ENCODE data around the gene LAMP5.

LAMP5 gene

DNA sequence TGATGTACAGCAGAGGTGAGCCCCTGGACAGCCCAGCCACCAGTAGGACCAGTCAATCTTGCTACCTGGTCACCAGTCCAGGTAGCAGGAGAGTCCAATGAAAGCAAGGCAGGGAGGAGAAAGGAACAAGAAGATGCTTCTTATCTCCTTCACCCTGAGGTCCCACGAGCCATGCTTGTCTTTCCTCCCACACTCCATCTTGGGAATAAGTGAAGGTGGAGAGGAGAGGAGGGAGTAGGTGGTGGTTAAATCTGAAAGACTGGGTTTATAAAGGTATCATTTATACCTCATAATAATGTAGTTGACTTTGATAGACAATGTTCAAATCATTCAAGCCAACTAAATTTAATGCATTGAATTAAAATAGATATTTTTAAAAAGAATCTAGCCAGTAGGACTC lies 35.9 kb downstream of the LAMP5 start:
- no peak for DNase-seq

DNA sequence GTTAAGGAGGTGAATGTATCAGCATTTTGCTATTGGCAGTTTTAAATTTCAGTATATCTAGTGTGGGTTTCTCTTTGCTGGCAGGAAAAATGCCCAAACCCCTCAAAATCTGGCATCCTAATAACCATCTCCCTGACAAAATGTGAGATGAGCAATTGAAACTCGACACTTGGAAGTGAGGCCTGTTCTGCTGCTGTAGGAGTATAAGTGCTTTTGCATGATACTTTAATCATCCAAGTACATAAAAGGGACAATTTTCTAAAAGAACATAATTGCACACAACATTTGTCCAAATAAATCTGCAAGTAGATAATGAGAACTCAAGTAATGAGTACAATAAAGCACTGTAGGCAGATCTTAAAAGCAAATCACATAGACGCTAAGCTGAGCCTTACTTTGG lies 36.5 kb downstream of the LAMP5 start:
- DNase-seq: no peak

DNA sequence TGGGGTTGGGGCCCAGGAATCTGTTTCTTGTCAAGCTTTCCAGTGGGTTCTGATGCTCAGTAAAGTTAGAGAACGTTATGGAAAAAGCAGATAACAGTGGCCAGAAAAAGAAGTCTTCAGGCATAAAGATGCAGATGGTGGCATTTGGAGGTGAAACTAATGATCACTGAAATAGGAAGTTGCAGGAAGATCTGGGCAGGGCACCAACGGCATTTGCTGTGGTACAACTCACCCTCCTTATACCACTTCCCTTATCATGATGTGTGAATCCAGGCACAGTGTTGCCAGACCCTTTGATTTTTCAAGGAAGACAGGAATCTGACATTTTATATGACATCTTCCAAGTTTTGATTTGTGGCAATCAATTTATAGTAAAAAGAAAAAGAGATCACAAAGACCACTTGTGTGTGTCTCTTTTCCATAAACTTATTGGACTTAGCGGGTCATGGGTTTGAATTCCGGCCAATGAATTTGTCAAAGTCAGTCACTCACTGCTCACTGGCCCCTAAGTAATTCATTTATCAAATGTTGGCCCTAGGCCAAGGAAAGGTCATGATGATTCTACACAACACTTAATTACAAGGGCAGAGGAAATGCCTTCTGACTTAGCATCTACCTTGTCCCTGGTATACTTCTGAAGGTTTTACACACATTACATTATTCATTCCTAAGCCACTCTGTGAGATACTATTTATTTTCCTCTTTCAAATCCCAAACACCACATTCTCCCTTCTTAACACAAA lies 37.6 kb downstream of the LAMP5 start:
- no peak for DNase-seq

DNA sequence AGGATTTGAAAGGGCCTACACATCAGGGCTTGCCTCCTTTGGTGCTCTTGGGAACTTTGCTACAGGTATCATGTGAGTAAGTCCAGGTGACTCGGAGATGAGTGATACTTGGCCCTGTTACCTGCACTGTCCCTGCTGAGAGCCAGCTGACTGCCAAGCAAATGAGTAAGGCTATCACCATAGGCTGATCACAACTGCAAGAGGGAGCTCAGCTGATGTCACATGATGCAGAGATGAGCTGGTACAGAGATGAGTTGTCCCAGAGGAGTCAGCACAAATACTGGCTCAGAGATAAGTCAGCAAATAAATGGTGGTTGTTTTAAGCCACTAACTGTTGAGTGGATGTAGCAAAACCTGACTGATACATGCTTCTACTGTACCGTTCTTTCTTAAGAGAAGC lies 41.4 kb downstream of the LAMP5 start:
- DNase-seq: no peak

DNA sequence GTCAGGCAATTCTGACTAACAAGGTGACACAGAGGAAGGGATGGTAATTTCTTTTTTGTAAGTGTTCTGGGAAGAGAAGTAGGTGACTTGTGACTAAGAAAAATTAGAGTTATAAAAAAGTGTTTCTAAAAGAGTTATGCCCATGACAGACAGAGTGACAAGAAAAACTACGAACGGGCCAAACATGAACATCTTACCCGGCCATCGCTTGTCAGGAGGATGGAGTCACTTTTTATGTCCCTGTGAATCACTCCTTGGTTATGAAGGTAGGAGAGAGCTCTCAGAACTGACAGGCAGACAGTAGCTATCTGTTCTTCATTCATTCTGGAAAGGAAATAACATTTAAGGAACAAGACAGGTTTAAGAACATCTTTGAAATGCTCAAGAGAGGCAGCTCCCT lies 43.0 kb downstream of the LAMP5 start:
- DNase-seq: no peak

DNA sequence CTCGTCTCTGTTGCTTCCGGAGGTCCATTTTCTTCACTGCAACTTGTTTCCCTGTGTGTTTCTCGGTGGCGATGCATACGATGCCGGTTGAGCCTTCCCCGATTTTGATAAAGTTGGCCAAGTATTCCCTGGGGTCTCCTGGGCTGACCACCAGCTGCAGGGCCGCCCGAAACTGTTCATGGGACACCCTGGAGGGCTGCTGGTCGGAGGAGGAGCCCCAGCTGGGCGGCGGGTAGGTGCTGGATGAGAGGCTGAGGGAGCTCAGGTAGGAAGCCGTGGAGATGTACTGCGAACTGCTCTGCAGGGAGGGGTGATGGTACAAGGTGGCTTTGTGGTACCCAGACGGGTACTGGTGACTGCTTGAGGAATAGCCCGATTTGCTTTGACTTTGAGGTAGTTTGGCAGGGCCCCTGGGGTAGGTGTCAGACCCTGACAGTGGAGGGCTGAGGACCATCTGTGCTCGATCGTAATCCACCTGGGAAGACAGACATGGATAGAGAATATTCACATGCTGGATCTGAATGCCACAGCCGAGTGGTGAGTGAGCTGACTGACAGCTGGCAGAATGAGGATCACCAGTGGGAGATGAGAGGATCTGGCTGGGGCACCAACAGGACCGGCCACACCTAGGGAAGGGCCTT lies 51.6 kb downstream of the LAMP5 start:
- DNase-seq: no peak

DNA sequence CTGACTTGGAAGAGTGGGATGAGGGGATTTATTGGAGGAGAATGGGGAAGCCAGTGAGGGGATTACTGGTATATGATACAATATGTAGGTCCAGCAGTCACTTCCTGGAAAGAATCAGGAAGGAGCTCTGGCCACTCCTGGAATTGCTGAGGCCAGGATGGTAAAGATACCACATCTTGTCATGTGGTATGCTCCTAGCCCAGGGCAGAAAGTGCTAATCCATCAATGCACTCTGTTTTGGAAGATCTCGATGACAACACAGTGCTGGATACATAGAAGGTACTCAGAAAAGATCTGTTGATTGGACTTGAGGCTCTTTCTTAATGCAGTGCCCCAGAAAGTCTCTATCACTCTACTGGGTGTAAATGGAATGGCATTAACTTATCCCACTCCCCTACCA lies 52.6 kb downstream of the LAMP5 start:
- no peak for DNase-seq

DNA sequence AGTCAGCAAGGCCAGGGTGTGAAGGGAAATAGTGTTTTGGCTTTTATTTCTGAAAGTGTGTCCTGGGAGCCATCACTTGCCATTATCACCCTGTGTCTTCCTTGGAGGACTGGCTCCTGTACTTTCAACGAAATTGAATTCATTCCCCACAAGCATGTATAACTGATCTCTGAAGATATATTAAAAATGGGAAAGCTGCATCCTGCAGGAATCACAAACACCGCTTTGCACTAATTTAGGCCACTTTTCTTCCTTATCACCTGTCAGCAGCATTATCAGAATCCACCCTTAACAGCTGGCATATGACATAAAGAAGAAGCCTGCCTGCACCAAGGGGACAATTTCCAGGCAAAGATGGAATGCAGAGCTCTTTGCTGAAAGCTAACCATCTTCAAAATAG lies 56.2 kb downstream of the LAMP5 start:
- no peak for DNase-seq

DNA sequence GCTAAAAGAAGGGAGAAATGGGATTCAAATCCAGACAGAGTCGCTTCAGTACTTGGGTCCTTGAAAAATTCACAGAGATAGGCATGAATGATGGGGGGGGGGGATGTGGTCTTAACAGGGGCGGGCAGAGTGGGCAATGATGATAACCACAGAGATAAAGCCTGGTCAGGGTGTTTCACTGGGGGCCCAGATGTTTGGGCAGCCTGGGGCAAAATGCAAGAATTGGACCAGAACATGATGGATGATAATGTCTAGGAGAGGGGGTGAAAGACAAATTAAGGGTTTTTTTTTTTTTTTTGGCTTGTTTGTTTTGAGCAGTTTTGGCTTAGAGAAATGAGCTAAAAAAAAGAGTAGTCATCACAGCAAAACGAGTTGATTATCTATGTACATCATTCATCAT lies 57.4 kb downstream of the LAMP5 start:
- DNase-seq: no peak

DNA sequence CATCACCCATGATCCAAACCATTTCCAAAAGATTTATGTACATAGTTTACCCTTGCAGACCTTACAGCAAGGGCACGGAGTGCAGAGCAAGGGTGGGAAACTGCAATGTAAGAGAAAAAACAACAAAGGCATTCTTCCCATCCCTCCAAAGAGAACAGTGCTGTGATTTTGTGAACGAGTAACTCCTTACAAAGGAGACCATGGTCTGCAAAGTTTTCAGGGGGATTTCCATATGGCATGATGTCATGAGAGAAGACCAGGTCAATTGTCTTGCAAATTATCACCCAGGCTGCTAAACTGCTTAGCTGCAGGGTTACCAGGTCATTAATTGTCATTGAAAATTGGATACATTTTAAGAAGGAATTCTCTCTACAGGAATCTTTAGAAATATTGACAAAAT lies 58.3 kb downstream of the LAMP5 start:
- DNase-seq: no peak

DNA sequence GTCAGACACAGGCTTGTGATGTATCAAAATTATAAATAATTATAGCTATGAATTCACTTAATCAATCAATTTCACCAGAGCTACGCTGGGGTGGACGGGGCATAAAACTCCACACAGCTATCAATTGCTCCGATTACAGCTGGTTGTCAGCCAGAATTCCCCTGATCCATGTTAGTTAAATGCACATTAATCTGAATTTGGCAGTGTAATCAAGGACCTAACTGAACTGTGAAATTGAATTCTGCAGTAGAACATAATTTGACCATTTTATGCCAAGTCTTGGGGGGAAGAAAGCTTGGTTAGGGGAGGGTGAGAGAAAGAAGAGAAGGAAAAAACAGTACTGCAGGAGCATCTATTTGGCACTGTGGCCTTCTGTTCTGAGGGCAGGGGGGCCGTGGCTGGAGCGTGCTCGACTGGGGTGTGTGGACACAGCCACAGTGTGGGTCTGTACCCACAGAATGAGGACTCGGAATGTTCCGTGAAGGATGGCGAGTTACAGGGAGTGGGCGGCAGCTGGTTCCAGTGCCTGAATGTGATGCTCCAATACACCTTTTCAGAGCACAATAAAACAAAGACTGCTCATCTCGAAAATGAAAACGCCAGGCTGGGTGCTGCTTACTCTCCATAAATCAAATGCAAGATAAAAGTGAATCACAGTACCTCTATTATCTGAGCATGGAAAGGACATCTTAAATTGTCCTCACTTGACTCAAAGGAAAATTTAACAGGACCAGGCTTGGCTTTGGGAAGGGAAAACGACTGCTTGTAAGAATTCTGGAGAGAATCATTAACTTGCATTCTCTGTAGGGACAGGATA lies 59.2 kb downstream of the LAMP5 start:
- peak in 1 of 2 experiments; percentile 8 for DNase-seq

DNA sequence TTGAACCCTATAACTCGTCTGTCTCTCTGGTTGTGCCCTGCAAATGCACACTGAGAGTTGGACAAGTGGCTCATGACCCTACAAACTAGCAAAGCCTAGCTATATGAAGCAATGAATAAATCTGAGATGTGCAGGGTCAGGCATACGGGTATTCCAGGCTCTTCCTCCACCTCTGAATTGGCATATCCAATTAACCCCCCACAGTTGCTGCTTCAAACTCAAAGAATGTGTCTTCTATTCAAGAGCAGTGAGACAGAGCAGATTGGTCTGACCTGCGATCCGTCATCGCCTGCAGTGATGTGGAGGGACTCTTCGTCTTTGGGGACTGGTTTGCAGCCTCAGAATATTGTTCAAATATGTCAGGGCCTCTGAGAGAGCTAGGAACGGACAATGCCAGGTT lies 59.8 kb downstream of the LAMP5 start:
- DNase-seq: no peak

DNA sequence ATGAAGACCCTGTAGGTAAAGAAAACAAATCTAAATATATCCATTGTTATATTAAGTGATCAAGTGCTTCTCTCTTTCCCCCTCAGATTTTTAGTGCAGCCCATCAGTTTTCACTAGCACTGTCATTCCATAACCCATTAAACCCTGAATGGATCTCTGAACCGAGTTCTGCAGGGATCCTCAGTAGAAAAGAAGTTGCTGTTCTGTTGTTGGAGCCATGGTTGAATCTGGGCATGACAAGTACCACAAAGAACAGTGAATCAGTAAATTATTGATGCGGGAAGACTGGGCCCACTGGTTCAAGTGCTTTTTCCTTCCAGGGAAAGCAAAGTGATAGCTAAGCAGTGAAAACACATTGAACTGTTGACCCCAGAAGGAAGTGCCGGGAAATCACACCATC lies 60.4 kb downstream of the LAMP5 start:
- DNase-seq: no peak

DNA sequence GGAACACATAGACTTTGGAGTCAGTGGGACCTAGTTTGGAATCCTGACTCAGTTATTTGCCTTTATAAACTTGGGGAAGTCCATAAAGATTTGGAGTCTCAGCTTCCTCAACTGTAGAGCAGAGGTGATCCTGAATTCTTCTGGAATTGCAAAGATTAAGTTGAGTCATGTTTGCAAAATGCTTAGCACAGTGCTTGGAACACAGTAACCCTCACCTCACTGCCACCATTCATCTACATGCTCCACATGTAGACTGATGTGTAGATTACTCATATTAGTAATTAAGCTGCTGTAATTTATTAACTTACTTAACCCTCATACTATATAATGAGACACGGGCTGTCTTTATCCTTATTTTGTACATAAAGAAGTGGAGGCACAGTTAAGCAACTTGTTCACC lies 61.4 kb downstream of the LAMP5 start:
- DNase-seq: no peak

DNA sequence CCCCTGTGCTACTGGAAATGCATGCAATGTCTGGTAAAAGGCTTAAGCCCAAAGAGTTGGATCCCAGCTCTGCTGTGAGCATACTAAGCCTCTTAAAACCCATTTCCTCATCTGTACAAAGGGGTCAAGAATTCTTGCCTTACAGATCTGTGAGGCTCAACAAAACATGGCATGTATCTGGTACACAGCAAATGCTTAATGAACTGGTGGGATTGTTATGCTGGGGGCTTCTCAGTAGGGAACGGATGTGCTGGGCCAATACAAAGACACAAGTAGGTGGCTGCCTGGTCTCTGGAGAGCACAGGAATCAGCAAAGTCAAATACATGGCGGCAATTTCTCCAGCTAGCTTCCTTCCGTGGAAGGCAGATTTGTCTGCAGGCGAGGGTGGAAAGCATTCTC lies 62.3 kb downstream of the LAMP5 start:
- no peak for DNase-seq

DNA sequence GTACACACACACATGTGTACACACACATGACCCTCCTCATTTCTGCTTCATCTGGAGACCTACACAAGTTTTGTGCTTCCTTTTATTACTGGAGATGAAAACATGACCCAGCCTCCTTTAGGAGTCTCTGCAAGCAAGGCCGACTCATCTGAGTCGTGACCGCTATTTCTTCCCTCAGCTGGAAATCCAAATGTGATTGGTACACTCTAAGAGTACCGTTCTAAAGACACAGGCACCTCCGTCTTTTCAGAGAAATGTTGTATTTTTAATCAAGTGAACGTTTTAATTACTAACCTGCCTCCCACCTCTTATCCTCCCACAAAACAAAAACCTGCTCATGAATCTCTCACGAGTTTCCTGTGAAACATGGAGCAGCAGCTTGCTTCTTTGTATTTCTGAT lies 63.0 kb downstream of the LAMP5 start:
- no peak for DNase-seq

DNA sequence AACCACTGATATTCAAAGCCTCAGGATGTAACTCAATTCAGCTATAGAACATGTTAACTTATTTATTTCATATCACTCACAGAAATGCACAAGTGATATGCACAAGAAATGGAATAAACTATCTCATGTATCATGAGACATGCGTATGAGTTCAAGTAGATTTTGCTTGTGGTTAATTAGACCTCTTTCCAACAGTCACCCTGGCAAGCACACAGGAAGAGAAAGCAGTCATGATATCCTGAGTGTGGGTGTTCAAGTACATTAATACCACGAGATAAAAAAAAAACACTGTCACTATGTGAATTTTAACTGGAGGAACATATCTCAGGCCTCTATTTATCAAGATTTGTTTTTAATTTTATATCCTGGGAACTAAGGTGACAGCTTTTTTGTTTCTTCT lies 64.2 kb downstream of the LAMP5 start:
- DNase-seq: no peak
